ENCODE data around the gene ITPKB.
"Not testable (repeated sequence)": the region's sequence is repeated elsewhere in the genome, so short reads cannot be mapped to it uniquely, and the experiment has no call there.

Gene ITPKB

DNA sequence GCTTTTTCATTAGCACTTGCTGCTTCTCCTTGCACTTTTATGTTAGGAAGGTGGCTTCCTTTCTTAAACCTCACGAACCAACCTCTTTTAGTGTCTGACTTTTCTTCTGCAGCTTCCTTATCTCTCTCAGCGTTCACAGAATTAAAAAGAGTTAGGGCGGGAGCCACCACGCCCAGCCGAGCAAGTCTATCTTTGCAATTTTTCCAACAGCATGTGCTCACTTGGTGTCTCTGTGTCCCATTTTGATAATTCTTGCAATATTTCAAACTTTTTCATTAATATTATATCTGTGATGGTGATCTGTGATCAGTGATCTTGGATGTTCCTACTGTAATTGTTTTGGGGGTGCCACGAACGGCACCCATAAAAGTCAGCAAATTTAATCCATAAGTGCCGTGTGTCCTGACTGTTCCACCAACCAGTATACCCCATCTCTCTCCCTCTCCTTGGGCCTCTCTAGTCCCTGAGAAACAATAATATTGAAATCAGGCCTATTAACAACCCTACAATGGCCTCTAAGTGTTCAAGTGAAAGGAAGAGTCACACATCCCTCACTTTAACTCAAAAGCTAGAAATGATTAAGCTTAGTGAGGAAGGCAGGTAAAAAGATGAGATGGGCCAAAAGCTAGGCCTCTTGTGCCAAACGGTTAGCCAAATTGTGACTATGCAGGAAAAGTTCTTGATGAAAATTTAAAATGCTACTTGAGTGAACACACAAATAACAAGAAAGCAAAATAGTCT lies 15.9 kb upstream of the ITPKB start:
- DNase-seq (ENCODE audit: low spot score): no peak

DNA sequence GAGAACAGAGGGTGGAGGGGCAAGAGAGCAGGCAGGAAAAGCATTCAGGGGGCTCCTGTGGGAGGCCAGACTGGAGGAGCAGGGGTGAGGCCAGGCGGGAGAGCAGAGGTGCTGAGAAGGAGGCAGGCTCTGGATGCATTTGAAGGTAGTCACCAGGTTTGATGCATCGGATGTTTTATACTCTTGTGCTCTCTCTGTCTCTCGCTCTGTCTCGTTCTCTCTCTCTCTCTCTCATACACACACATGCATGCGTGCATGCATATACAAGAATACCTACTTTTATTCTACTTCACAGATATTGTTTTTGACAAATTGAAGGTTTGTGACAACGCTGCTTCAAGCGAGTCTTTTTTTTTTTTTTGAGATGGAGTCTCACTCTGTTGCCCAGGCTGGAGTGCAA lies 15.0 kb upstream of the ITPKB start:
- no peak for DNase-seq (ENCODE audit: low spot score)

DNA sequence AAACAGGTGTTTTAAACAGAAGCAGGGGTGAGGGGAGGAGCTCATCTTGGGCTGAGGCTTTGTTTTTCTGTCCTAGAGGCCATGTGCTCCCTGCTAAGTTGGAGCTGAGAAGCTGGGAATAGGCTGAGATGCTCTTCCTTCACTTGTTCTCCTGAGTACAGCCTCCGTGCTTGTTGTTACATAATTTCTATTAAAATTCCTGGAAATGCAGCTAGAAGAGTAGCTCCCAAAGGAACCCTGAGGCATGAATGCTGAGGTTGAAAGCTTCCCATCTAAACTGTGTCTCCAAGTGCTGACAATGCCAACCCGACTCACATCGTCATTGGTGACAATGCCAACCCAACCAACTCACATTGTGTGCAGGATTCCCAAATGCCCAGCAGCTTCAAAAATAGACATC lies 12.6 kb upstream of the ITPKB start:
- DNase-seq (ENCODE audit: low spot score): no peak

DNA sequence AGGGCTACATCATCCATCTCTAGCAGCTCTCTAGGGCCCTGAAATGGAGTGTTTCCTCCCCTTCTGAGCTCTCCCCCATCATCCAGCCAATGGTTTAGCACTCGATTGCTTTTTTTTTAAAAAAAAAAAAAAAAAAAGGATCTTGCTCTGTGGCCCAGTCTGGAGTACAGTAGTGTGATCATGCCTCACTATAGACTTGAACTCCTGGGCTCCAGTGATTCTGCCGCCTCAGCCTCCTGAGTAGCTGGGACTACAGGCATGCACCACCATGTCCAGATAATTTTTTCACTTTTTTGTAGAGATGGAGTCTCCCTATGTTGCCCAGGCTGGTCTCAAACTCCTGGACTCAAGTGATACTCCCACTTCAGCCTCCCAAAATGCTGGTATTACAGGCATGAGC lies 12.1 kb upstream of the ITPKB start:
- DNase-seq (ENCODE audit: low spot score): no peak

DNA sequence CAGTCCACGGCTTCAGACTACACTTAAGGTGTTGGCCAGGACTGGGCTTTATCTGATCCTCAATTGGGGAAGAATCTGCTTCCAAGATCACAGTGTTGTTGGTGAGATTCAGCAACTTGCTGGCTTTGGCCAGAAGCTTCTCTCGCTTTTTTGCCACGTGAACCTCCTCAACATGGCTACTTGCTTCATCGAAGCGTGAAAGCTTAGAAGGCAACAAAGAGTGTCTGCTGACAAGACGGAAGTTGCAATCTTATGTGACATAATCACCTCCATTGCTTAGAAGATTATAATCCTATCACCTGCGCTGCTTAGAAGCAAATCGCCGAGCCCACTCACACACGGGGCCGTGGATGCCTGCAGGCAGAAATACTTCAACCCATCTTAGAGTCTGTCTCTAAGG lies 10.4 kb upstream of the ITPKB start:
- DNase-seq (ENCODE audit: low spot score): no peak

DNA sequence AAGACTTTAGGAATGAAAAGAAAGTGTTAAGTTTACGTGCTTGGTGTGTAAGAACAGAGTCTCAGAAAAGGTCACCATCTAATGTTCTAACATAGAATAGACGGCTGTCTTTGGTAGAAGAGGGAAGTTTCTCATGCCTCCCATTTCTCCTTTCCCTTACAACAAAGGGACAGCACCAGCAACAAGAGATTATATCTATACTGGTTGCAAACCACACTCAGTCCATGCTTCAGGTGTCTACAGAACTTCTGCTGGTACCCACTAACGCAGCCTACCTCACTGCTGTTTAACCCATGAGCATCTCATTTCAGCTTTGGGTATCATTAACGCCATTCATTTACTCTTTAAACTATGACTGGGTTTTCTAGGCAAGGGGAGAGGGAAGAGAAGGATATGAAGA lies 9.2 kb upstream of the ITPKB start:
- DNase-seq (ENCODE audit: low spot score): no peak

DNA sequence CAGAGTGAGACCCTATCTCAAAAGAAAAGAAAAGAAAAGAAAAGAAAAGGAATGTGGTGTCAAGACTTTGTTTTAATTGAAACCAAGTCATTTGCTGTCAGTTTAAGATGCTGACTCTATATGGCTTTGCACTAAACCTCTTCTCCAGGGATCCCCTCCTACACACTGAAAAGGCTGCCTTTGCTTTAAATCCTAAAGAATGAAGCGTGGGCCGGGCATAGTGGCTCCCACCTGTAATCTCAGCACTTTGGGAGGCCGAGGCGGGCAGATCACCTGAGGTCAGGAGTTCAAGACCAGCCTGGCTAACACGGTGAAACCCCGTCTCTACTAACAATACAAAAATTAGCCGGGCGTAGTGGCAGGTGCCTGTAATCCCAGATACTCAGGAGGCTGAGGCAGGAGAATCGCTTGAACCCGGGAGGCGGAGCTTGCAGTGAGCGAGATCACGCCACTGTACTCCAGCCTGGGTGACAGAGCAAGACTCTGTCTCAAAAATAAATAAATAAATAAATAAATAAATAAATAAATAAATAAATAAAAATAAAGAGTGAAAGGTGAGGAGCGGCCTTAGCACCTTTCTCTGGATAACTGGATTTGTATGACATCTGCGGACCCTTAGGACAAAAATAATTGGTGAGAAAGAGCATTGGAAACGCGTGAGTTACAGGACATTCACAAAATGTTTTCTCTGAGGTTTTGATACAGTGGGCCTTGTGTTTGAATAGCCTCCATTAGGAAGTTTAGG lies 8.6 kb upstream of the ITPKB start:
- not testable (repeated sequence) for DNase-seq (ENCODE audit: low spot score)

DNA sequence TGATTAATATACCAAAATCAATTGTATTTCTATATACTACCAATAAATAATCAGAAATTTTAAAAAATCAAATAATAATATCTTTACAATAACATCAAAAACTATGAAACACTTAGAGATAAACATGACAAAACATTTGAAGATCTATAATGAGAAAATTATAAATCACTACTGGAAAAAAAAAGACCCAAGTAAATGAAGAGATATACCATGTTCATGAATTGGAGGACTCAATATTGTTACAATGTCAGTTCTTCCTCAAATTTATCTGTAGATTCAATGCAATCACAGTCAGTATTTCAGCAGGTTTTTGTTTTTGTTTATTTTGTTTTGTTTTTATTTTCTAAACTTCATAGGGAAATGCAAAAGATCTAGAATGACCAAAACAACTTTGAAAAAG lies 4.2 kb upstream of the ITPKB start:
- DNase-seq (ENCODE audit: low spot score): no peak

DNA sequence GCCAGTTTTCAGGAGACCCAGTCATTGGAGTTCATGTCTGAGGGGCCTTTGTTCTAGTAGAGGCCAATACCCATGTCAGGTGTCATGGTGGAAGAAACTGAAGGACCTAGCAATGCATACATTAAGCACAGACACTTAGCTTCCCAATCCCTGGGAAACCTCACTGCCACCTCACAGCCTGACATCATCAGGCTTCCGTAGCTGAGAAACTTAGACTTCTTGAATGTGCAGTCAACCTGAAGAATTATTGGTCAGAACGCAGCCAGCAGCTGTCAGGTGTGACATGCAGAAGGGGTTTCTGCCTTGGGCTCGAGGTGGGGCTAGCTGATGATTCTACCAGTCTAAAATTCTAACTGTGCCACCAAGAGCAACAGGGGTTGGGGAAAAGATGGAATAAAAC lies 1.9 kb upstream of the ITPKB start:
- DNase-seq (ENCODE audit: low spot score): no peak

DNA sequence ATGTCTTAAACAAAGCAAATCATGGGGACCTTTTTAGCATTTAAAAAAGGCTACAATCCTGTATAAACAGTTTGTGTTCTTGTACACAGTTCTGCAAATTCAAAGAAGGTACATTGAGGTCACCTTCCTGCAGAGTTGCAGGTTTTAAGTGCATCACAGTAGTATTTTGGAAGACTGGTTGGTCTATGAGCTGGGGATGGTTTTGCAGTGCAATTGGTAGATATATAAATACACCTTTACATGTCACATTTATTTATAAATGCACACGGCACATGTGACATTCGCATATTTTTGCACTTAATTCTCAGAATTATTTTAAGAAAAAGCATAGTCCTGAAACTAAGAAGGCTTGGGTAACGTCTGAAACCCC lies 599 bp upstream of the ITPKB start:
- DNase-seq (ENCODE audit: low spot score): no peak

DNA sequence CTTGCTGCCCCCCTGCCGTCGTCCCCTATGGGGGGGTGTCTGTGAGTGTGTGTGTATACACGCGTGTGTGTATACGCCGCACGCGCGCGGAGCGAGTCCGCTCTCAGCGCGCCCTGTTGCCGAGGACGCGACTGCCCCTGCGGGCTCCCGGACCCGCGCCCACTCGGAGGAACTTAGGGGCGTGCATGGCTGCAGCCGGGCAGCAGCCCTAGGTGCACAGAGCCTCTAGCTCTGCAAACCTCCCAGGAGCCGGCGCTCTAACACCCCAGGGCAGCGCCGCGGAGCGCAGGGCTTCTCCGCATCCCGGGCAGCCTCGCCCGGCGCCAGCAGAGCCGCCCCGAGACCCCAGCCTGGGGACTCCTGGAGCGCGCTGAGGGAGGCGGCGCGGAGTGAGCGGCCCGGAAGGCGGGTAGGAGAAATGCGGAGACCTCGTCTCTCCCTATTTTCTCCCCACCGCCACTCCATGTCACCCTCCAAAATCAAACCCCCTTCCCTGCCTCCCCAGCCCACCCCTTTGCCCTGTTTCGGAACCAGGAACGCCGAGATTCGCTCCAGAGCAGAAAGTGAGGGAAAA lies 574 bp downstream of the ITPKB start:
- peak; percentile 40 for DNase-seq (ENCODE audit: low spot score)

DNA sequence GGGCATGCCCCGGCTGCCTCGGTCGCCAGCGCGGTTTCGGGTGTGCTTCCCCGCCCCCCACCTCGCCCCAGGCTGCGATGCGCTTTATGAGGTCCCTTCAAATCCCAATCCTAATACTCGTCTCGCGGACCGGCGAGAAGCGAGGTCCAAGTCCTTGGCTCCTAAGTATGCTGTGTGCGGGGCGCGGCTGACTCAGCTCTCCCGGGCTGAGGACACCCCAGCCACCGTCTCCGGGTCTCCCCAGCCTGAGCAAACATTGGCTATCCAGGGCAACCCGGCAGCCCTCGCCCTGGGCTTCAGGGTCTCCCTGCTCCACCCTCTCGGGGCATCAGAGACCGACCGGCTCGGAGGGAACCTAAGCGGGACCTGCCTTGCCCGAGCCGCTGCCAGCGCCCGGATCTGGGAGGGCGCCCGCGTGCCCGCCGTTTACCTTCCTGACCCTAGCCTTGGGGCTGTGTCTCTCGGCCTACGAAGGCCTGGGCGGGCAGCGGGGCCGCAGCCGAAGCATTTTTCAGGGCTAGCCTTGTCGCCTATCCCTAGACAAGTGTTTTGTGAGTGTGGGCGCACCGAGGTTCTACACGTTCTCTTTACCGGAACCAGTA lies 1.2 kb downstream of the ITPKB start:
- peak; percentile 31 for DNase-seq (ENCODE audit: low spot score)

DNA sequence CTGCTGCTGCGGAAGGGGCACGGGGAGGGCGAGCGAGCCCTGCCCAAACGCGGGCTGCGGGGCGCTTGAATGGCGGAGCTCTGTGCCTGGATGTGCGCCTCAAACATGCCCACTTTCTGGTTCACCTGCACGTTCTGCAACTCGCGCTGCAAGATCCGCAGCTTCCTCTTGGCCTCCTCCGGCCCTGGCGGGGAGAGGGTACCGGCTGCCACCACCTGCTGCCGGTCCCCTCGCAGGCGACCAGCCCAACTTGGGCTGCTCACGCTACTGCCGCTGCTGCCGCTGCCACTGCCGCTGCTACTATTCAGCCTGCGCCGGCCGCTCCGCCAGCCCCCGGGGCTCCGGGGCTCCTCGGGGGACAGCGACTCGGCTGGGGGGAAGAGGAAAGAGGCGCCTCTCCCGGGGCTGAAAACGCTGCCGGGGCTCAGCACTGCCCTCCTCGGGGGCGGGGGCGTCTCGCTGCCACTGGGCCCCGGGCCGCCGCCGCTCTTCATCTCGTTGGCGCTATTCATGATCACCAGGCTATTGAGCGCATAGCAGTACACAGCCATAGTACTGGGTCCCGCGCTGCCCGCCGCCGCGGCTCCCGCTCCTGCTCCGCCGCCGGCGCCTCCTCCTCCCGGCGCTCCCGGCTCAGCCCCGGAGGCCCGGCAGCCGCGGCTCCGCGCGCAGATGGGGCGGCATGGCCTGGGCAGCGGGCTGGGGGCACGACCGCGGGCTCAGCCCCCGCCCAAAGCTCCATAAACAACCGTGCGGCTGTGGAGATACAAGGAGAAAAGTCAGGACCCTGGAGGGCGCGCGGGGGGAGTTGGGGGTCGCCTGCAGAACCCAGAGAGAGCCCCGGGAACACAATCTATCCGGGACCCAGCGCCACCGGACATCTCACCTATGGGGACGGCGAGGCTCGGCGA lies 1.9 kb downstream of the ITPKB start:
- DNase-seq (ENCODE audit: low spot score): peak; percentile 41

DNA sequence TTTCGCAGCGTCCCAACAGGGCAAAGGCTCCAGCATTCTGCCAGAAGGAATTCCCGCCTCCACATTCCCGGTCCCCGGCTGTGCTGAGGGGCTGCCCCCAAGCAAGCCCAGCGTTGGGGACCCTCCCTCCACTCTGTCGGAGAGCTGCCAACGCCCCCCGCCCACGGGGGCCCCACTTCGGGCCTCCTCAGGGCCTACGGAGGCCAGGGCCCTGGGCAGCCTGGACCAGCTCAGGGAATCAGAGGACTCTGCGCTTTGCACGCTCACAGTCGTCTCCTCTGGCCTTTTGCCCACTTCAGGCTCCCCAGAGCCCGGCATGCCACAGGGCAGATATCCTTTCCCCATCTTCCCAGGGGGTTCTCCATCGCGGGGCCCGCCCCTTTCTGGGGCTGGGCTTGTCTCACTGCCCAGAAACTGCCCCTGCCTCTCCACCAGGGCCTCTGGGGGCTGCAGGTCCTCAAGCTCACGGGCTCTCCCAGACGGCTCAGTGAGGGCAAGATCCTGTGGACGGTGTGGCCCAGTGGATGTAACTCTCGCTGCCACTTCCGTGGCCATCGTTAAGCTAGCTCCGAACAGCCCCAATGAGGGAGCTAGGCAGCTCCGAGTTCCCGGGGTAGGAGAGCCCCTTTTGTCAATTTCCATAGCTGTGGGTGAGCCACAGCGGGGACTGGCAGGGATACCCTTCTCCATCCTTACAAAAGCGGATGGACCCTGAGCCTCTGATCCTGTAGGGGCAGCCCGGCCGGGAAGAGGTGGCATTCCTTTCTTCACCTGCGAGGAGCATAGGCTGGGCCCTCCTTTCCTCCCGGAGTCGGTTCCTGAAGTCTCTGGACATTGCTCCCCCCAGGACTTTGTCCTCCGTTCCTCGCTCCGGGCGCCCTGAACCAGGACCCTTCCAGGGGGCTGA lies 2.8 kb downstream of the ITPKB start:
- DNase-seq (ENCODE audit: low spot score): no peak

DNA sequence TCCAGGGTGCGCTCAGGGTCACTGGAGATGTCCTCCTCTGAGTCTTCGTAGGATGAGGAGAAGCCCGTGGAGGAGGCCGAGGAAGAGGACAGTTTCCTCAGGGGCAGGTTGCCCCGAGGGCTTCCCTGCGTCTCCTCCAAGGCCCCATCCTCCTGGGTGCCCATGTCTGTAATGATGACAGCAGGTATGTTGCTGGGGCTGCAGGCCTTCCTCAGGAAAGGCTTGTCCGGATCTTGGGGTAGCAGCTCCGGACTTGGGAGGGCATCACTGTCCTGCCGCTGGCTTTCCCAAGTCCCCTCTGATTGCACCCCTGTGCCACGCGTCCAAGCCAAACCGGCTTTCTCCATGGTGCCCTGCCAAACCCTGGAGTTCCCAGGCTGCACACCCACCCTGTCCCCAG lies 3.5 kb downstream of the ITPKB start:
- no peak for DNase-seq (ENCODE audit: low spot score)

DNA sequence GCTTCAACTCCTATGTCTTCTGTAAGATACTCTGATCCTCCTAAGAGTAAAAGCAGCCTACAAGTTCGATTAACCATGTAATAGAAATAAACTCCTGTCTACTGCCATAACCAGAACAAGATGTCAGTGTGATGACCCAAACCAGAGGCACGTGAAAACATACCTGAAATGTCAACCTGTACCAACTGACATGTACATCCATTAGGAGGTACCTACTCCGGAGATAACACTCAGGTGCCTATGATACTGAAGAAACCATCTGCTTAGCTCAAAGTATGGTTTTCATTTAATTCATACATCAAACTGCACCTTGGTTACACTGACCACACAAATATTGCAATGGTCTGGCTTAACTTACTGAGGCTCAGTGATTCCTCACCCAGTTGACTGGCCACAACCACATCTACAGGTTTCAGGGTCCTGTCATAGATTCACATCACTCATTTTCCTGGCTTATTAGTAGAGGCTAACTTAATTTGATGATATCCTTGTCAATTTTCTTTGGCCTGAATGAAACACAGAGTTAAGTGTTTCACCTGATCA lies 4.4 kb downstream of the ITPKB start:
- DNase-seq (ENCODE audit: low spot score): no peak

DNA sequence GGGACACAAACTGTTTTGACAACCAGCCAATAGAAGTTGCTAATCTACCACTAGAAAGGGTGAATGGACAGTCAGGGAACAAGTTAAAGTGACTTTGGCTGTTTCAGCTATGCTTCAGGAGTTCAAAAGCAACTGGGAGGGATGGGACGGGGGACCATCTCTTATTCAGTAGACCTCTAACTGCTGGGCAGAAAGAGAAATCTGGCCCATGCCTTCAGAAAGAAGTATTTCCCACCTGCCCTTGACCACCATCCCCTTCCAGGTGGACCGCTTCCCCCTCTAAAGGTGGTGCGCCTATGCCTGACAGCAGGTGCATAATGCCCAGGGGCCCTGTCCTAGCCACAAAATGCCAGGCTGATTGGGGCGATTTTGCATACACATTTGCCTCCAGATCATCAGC lies 5.2 kb downstream of the ITPKB start:
- DNase-seq (ENCODE audit: low spot score): no peak

DNA sequence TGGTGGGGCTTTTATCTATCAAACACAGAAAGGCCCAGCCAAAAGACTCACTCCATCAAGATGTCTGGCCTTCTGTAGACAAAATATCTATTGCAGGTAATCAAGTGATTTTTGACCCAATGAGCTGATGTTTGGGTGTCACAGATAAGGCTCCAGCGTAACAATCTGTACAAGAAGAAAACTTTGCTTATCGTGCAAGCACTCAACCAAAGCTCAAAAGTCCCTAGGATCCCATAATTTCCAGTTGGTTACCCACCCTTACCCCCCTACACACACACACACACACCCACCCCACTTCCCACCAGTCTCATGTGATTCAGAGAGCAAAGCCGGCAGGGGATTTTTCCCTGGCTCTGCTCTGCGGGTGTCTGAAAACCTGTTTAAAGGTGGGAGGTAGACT lies 5.8 kb downstream of the ITPKB start:
- DNase-seq (ENCODE audit: low spot score): no peak

DNA sequence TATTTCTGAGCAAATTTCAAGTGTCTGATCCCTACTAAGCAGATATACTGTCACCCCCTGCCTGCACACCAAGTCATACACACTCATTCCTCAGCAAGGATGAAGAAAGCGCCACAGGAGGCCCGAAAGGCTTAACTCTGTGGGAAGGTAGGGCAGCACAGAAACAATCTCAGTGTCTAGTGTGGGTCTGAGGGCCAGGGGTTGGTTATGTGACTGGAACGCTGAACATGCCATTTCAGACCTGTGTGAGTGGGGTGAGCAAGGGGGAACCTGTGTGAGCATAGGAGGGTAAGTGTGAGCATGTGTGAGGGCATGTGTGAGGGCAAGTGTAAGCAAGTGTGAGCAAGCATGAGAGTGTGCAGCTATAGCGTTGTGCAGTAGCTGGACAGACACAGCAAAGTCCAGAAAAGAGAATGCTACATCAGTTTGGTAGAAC lies 6.2 kb downstream of the ITPKB start:
- DNase-seq (ENCODE audit: low spot score): no peak

DNA sequence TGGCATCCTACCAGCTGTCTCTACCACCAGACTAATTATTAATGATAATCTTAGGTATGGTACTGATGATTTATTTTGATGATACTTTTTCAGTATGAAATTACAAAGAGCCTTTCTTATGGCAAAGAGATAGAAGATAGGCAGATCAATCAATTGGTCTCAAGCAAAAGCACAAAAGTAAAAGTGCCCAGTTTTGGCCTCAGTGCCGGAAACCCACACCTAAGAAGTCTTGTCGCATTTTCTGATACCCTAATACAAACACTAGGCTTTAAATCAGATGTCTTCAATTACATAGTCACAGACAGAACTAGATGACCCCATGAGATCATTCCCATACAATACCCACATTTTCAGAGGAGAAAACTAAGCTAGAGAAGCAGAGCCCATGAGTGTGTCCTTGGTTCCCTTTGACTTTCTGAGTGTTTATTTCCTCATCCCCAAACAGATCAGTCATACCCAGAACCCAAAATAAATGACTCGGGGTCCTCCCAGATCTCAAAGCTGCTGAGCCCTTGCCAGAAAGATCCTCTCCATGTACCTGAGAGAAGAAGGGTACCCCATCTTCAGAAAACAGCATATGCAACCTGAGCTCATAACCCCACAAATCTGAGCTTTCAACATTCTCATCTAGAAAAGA lies 7.7 kb downstream of the ITPKB start:
- DNase-seq (ENCODE audit: low spot score): no peak
